SK-N-MC (cell line): Measurements from ENCODE around the gene AIF1L.

ENCODE experiments used
- EZH2 ChIP-seq: fragments of 200-600 bp; sonication (generic); IDR thresholded peaks from one replicate; pipeline ENCODE4 v1.6.1; 2017; ENCODE audit warnings: antibody characterized with exemption
- FOXP2 ChIP-seq: optimal IDR thresholded peaks from 2 replicates; pipeline ENCODE3; 2011; ENCODE audit warnings: mild to moderate bottlenecking, moderate library complexity; ENCODE audit not compliant: insufficient read depth; ENCODE audit errors: extremely low read length, control extremely low read depth
- POLR2AphosphoS5 ChIP-seq: IDR thresholded peaks from 2 replicates; pipeline ENCODE4 v1.6.1; 2012; ENCODE audit warnings: mild to moderate bottlenecking, low read depth, low read length, borderline replicate concordance

DNA sequence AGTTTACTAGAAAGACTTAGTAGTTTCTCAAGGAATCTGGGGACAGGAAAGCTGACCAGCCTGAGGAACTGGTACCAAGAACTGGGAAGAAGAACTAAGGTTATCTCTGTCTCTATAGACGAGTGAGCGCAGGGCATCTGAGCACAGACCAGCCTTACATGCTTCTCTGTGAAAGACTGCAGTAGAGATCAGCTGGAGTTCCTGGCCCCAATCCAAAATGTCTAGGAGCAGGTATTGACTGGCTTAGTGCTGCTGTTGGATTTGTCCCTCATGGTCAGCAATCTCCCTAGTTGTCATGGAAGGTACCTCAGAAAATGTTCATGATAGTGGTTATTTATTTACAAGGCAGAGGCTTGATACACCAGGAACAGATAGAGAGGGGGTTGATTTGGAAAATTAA is 42.3 kb downstream of the AIF1L start:
- TF ChIP-seq EZH2 = no peak
- TF ChIP-seq POLR2AphosphoS5 = no peak
- no peak for TF ChIP-seq FOXP2
